ENCODE measurements around the gene RPS6KL1. TPM values are rescaled to one million over a fixed set of nuclear protein-coding genes. Genes with fewer than 3 reads are reported as not detected.
A peak's percentile ranks its signal among the peaks of the same experiment; 100 is the strongest.

Gene RPS6KL1
- total RNA-seq, 1 experiment from 2014 or later: 8.8 TPM

GRCh38 chr14:74949859-74950573, 27.0 kb upstream of the RPS6KL1 start:
- ChIA-PET POLR2A (interaction anchor here (0.7 kb wide), 1 partner anchor 11 kb away, joined by 3 read pairs; no protein-coding TSS in a partner anchor), CTCF (interaction anchor here (0.5 to 6.6 kb wide), 2 partner anchors 53 to 139 kb away, joined by 3 to 69 read pairs; no protein-coding TSS in a partner anchor)
- H3K9me3 Mint-ChIP-seq (ENCODE audit: unreplicated experiment): no peaks in the 10 kb centered on the region
- intact Hi-C loops (cut with micrococcal nuclease): loop anchor here (5.0 to 10.0 kb wide), 2 partner anchors 52 to 355 kb away; partner anchors contain the start of gene EIF2B2
- H3K27ac Mint-ChIP-seq (ENCODE audit: low read depth, unreplicated experiment): peak overlapping the region; percentile 73
- H3K4me3 Mint-ChIP-seq (ENCODE audit: unreplicated experiment): no peak overlapping the region
- H3K36me3 Mint-ChIP-seq (ENCODE audit: insufficient read depth, unreplicated experiment): no peaks in the 10 kb centered on the region
- BruUV-seq (replicated peaks): no TSS peak
- TF ChIP-seq CTCF (IDR thresholded peaks at IDR 0.05; ENCODE audit: unreplicated experiment): no peak
- no peaks in the 10 kb centered on the region for H3K27me3 Mint-ChIP-seq (ENCODE audit: insufficient read depth, unreplicated experiment)
- H3K4me1 Mint-ChIP-seq (ENCODE audit: insufficient read depth, unreplicated experiment): peaks cover 9% of the 10 kb centered on the region
- DNase-seq (ENCODE audit: unreplicated experiment): no peak

GRCh38 chr14:74949191-74949601, 26.1 kb upstream of the RPS6KL1 start:
- DNase-seq (ENCODE audit: unreplicated experiment): no peak
- H3K9me3 Mint-ChIP-seq (ENCODE audit: unreplicated experiment): no peaks in the 10 kb centered on the region
- ChIA-PET POLR2A (interaction anchor here (0.7 kb wide), 1 partner anchor 10 kb away, joined by 3 read pairs; no protein-coding TSS in a partner anchor), CTCF (interaction anchor here (0.9 to 6.6 kb wide), 2 partner anchors 44 to 140 kb away, joined by 3 to 69 read pairs; no protein-coding TSS in a partner anchor)
- H3K27me3 Mint-ChIP-seq (ENCODE audit: insufficient read depth, unreplicated experiment): no peaks in the 10 kb centered on the region
- intact Hi-C loops (cut with micrococcal nuclease): loop anchor here (5.0 to 10.0 kb wide), 2 partner anchors 53 to 356 kb away; partner anchors contain the start of gene EIF2B2
- H3K4me1 Mint-ChIP-seq (ENCODE audit: insufficient read depth, unreplicated experiment): peaks cover 9% of the 10 kb centered on the region
- H3K36me3 Mint-ChIP-seq (ENCODE audit: insufficient read depth, unreplicated experiment): no peaks in the 10 kb centered on the region
- no peak overlapping the region for H3K4me3 Mint-ChIP-seq (ENCODE audit: unreplicated experiment)
- no TSS peak for BruUV-seq (replicated peaks)
- TF ChIP-seq CTCF (IDR thresholded peaks at IDR 0.05; ENCODE audit: unreplicated experiment): no peak
- no peak overlapping the region for H3K27ac Mint-ChIP-seq (ENCODE audit: low read depth, unreplicated experiment)

- intact Hi-C loops (cut with micrococcal nuclease): loop anchor here (5.0 to 10.0 kb wide), 2 partner anchors 54 to 356 kb away; partner anchors contain the start of gene EIF2B2
- Mint-ChIP-seq H3K9me3 (ENCODE audit: unreplicated experiment) (no peaks in the 10 kb centered on the region), H3K27ac (ENCODE audit: low read depth, unreplicated experiment) (no peak overlapping the region), H3K4me1 (ENCODE audit: insufficient read depth, unreplicated experiment) (peaks cover 9% of the 10 kb centered on the region), H3K4me3 (ENCODE audit: unreplicated experiment) (no peak overlapping the region), H3K27me3 (ENCODE audit: insufficient read depth, unreplicated experiment) (no peaks in the 10 kb centered on the region), H3K36me3 (ENCODE audit: insufficient read depth, unreplicated experiment) (no peaks in the 10 kb centered on the region)
- no peak for DNase-seq (ENCODE audit: unreplicated experiment)
- no TSS peak for BruUV-seq (replicated peaks)
- ChIA-PET CTCF (interaction anchor here (0.7 to 6.6 kb wide), 4 partner anchors 17 to 639 kb away, joined by 3 to 69 read pairs (median 4); no protein-coding TSS in a partner anchor), POLR2A (no interaction called here)
- no peak for TF ChIP-seq CTCF (IDR thresholded peaks at IDR 0.05; ENCODE audit: unreplicated experiment)
Measured at GRCh38 chr14:74948228-74949175, 25.4 kb upstream of the RPS6KL1 start.
